ENCODE results near the gene RAB26.
A peak's percentile ranks its signal among the peaks of the same experiment; 100 is the strongest.
"Not testable (repeated sequence)": the region's sequence is repeated elsewhere in the genome, so short reads cannot be mapped to it uniquely, and the experiment has no call there.

The RAB26 gene

DNA sequence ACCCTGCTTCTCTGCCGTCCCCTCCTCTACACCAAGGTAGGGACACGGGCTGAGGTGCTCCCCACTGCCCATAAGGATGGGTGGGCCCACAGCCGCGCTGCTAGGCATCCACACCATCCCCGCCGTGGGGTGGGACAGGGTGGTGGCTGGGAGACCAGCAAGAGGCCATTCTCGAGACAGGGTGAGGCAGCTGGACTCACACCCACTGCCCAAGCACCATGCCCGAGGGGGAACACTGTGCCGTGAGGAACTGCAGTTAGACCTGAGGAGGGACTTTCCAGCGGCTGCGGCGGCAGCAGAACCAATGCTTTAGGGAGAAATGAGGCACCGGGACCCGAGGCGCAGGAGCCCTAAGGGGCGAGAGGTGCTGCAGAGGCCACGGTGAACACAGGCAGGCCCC, 26.0 kb upstream of the RAB26 start:
- no peak overlapping the region for H3K4ac ChIP-seq (ENCODE audit: low read depth, low read length)
- H3K18ac ChIP-seq (ENCODE audit: low read length) = no peak overlapping the region
- H2AFZ ChIP-seq (ENCODE audit: insufficient read depth, low read length, poor library complexity) = no peak overlapping the region
- H4K12ac ChIP-seq (ENCODE audit: low read depth, low read length) = no peak overlapping the region
- no peak overlapping the region for H3K4me2 ChIP-seq (ENCODE audit: low read length)
- no peak for DNase-seq
- no peak overlapping the region for H3K23ac ChIP-seq (ENCODE audit: low read length)
- H3K14ac ChIP-seq (ENCODE audit: low read length) = no peak overlapping the region
- no peak overlapping the region for H2BK5ac ChIP-seq (ENCODE audit: low read depth, low read length, poor library complexity)
- H3K36me3 ChIP-seq (ENCODE audit: control insufficient read depth in 1 of 2, insufficient read depth in 2 of 2, low read length in 2 of 2) = no peaks in the 10 kb centered on the region
- no peak overlapping the region for H4K8ac ChIP-seq (ENCODE audit: low read depth, low read length)
- H3K4me1 ChIP-seq (ENCODE audit: control insufficient read depth in 1 of 2, insufficient read depth in 2 of 2, low read length in 2 of 2) = peaks cover 31 to 34% of the 10 kb centered on the region in 2 experiments
- H2BK120ac ChIP-seq (ENCODE audit: insufficient read depth, low read length, poor library complexity) = no peak overlapping the region
- no peak overlapping the region for H2BK12ac ChIP-seq (ENCODE audit: low read length)
- H3K27ac ChIP-seq (ENCODE audit: low read depth, low read length) = no peak overlapping the region
- H2AK5ac ChIP-seq (ENCODE audit: low read length) = no peak overlapping the region
- no peaks in the 10 kb centered on the region for H3K9me3 ChIP-seq (ENCODE audit: insufficient read depth, low read depth, low read length)
- no peak overlapping the region for H3K4me3 ChIP-seq (ENCODE audit: low read depth, low read length)
- no peak overlapping the region for H4K91ac ChIP-seq (ENCODE audit: low read depth, low read length)
- peaks cover 23% of the 10 kb centered on the region for H3K79me1 ChIP-seq (ENCODE audit: low read length)
- H3K79me2 ChIP-seq (ENCODE audit: control insufficient read depth, insufficient read depth, low read length, poor library complexity) = peaks cover 13% of the 10 kb centered on the region
- no CpG with 5 or more reads among the region's 17 CpGs for WGBS (ENCODE audit: extremely low coverage, insufficient coverage, insufficient read length)
- no peak overlapping the region for H3K9ac ChIP-seq (ENCODE audit: low read length)
- no peaks in the 10 kb centered on the region for H3K27me3 ChIP-seq (ENCODE audit: insufficient read depth, low read length)

DNA sequence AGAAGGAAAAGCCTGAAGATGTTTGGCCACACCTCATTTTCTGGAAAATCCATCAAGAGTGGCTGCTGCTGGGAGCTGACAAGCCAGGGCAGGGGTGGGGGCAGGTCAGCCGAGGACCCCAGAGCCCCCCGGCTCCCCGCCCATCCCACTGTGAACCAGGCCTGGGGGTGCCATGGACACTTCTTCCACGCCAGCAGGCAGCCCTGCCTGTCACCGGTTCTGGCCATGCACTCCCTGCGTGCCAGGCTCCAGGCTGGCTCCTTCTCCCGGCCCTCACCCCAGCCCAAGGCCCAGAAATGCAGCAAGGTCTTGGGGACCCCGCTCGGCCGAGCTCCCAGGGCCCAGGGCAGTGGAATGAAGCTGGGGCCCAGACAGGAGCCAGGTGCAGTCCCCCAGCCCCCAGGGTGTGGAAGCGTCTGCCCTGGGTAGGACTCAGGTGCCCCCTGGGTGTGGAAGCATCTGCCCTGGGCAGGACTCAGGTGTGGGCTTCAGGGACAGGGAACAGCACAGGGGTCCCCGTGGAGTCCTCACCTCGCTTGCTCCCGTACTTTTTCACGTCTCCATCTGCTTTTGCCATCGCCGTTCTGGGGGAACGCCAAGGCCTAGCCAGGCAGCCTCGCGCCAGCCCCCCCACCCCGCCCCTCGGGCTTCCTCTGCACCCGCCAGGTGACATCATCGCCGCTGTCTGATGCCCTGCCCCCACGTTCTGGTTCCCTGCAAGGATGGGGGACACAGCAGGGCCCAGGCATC, 25.3 kb upstream of the RAB26 start:
- H2AK5ac ChIP-seq (ENCODE audit: low read length); H4K8ac ChIP-seq (ENCODE audit: low read depth, low read length); H3K4me2 ChIP-seq (ENCODE audit: low read length); DNase-seq; H3K27ac ChIP-seq (ENCODE audit: low read depth, low read length); H2BK120ac ChIP-seq (ENCODE audit: insufficient read depth, low read length, poor library complexity); H3K36me3 ChIP-seq (ENCODE audit: control insufficient read depth in 1 of 2, insufficient read depth in 2 of 2, low read length in 2 of 2); H4K12ac ChIP-seq (ENCODE audit: low read depth, low read length); H3K4me3 ChIP-seq (ENCODE audit: low read depth, low read length); H3K4ac ChIP-seq (ENCODE audit: low read depth, low read length); H2AFZ ChIP-seq (ENCODE audit: insufficient read depth, low read length, poor library complexity); H3K27me3 ChIP-seq (ENCODE audit: insufficient read depth, low read length); H2BK12ac ChIP-seq (ENCODE audit: low read length); H3K18ac ChIP-seq (ENCODE audit: low read length); H4K91ac ChIP-seq (ENCODE audit: low read depth, low read length); H3K23ac ChIP-seq (ENCODE audit: low read length); H2BK5ac ChIP-seq (ENCODE audit: low read depth, low read length, poor library complexity); H3K14ac ChIP-seq (ENCODE audit: low read length); H3K9ac ChIP-seq (ENCODE audit: low read length); H3K9me3 ChIP-seq (ENCODE audit: insufficient read depth, low read depth, low read length): not testable (repeated sequence)
- no CpG with 5 or more reads among the region's 26 CpGs for WGBS (ENCODE audit: extremely low coverage, insufficient coverage, insufficient read length)
- Histone ChIP-seq H3K79me1 (ENCODE audit: low read length) (peaks cover 23% of the 10 kb centered on the region), H3K4me1 (ENCODE audit: control insufficient read depth in 1 of 2, insufficient read depth in 2 of 2, low read length in 2 of 2) (peaks cover 31 to 36% of the 10 kb centered on the region in 2 experiments), H3K79me2 (ENCODE audit: control insufficient read depth, insufficient read depth, low read length, poor library complexity) (peaks cover 13% of the 10 kb centered on the region)

DNA sequence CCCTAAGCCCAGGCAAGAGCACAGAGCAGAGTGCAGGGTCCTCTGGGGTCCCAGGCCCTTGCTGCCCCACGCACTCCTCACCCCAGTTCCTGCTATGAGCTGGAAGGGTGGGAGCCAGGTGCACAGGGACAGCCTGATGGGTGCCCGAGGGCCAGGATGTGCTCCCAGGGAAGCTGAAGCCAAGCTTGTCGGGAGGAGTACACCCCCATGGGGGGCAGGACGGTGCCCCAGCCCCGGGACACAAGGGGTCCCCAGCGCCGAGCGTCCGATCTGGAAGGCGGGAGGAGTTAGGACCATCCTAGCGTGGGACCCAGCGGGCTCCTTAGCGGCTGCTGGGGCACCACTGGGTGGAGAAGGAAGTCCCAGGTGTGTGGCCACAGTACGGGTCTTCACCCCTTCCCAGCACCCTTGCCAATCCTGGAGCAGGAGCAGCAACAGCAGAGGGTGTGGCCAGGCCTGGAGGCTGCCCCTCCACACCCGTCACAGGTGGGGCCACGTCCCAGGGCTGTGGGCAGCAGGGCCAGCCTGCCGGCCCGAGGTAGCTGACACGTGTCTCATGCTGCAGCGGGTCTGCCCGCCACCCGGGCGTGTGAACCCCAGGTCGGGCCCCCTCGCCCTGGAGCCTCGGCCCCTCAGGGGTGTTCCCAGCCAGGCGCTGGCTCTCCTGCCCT, 24.6 kb upstream of the RAB26 start:
- Histone ChIP-seq H3K18ac (ENCODE audit: low read length) (peak overlapping the region; percentile 66), H4K91ac (ENCODE audit: low read depth, low read length) (peak overlapping the region; percentile 79), H3K79me2 (ENCODE audit: control insufficient read depth, insufficient read depth, low read length, poor library complexity) (peaks cover 13% of the 10 kb centered on the region), H2BK120ac (ENCODE audit: insufficient read depth, low read length, poor library complexity) (peak overlapping the region; percentile 89), H3K14ac (ENCODE audit: low read length) (peak overlapping the region; percentile 71), H3K27ac (ENCODE audit: low read depth, low read length) (peak overlapping the region; percentile 91), H2BK12ac (ENCODE audit: low read length) (peak overlapping the region; percentile 94), H3K79me1 (ENCODE audit: low read length) (peaks cover 23% of the 10 kb centered on the region), H4K8ac (ENCODE audit: low read depth, low read length) (peak overlapping the region; percentile 41), H3K4me1 (ENCODE audit: control insufficient read depth in 1 of 2, insufficient read depth in 2 of 2, low read length in 2 of 2) (peaks cover 31 to 36% of the 10 kb centered on the region in 2 experiments), H2BK5ac (ENCODE audit: low read depth, low read length, poor library complexity) (peak overlapping the region; percentile 52)
- H2AK5ac ChIP-seq (ENCODE audit: low read length); H3K9ac ChIP-seq (ENCODE audit: low read length); H3K4me2 ChIP-seq (ENCODE audit: low read length); H3K4ac ChIP-seq (ENCODE audit: low read depth, low read length); H3K27me3 ChIP-seq (ENCODE audit: insufficient read depth, low read length); H4K12ac ChIP-seq (ENCODE audit: low read depth, low read length); DNase-seq; H3K9me3 ChIP-seq (ENCODE audit: insufficient read depth, low read depth, low read length); H3K23ac ChIP-seq (ENCODE audit: low read length); H3K36me3 ChIP-seq (ENCODE audit: control insufficient read depth in 1 of 2, insufficient read depth in 2 of 2, low read length in 2 of 2); H3K4me3 ChIP-seq (ENCODE audit: low read depth, low read length); H2AFZ ChIP-seq (ENCODE audit: insufficient read depth, low read length, poor library complexity): not testable (repeated sequence)
- whole genome bisulfite sequencing (ENCODE audit: extremely low coverage, insufficient coverage, insufficient read length) = no CpG with 5 or more reads among the region's 27 CpGs

DNA sequence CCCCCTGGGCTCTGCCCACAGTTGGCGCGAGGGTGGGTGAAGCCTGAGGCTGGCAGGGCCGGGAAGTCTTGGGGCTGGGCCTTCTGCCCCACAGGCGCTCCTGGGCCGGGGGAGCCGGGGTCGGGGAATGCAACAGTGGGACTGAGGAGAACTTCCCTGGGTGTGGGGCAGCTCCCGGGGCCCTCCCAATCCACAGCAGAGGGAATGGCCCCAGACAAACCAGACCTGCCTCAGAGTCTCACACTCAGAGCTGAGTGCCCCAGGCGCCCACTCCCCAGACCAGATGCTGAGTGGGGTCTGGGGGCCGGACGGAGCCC, 24.1 kb upstream of the RAB26 start:
- H3K23ac ChIP-seq (ENCODE audit: low read length); H3K4me2 ChIP-seq (ENCODE audit: low read length); H3K4ac ChIP-seq (ENCODE audit: low read depth, low read length); H3K27me3 ChIP-seq (ENCODE audit: insufficient read depth, low read length); H3K4me3 ChIP-seq (ENCODE audit: low read depth, low read length); H3K36me3 ChIP-seq (ENCODE audit: control insufficient read depth in 1 of 2, insufficient read depth in 2 of 2, low read length in 2 of 2); DNase-seq; H4K12ac ChIP-seq (ENCODE audit: low read depth, low read length); H2AK5ac ChIP-seq (ENCODE audit: low read length); H3K9ac ChIP-seq (ENCODE audit: low read length); H3K9me3 ChIP-seq (ENCODE audit: insufficient read depth, low read depth, low read length); H2AFZ ChIP-seq (ENCODE audit: insufficient read depth, low read length, poor library complexity): not testable (repeated sequence)
- peaks cover 31 to 36% of the 10 kb centered on the region in 2 experiments for H3K4me1 ChIP-seq (ENCODE audit: control insufficient read depth in 1 of 2, insufficient read depth in 2 of 2, low read length in 2 of 2)
- H3K79me1 ChIP-seq (ENCODE audit: low read length) = peaks cover 23% of the 10 kb centered on the region
- H2BK12ac ChIP-seq (ENCODE audit: low read length) = peak overlapping the region; percentile 94
- H3K14ac ChIP-seq (ENCODE audit: low read length) = peak overlapping the region; percentile 75
- peak overlapping the region; percentile 52 for H2BK5ac ChIP-seq (ENCODE audit: low read depth, low read length, poor library complexity)
- peak overlapping the region; percentile 91 for H3K27ac ChIP-seq (ENCODE audit: low read depth, low read length)
- no CpG with 5 or more reads among the region's 11 CpGs for WGBS (ENCODE audit: extremely low coverage, insufficient coverage, insufficient read length)
- H3K18ac ChIP-seq (ENCODE audit: low read length) = peak overlapping the region; percentile 66
- H4K8ac ChIP-seq (ENCODE audit: low read depth, low read length) = peak overlapping the region; percentile 41
- H4K91ac ChIP-seq (ENCODE audit: low read depth, low read length) = peak overlapping the region; percentile 79
- peaks cover 13% of the 10 kb centered on the region for H3K79me2 ChIP-seq (ENCODE audit: control insufficient read depth, insufficient read depth, low read length, poor library complexity)
- H2BK120ac ChIP-seq (ENCODE audit: insufficient read depth, low read length, poor library complexity) = peak overlapping the region; percentile 89

Data from trophoblast cell (in vitro differentiated cells and primary cell).